ENCODE results near the gene TRAF3IP1. TPM values are rescaled to one million over a fixed set of nuclear protein-coding genes. Genes with fewer than 3 reads are reported as not detected.
"Not testable (repeated sequence)": the region's sequence is repeated elsewhere in the genome, so short reads cannot be mapped to it uniquely, and the experiment has no call there.

TRAF3IP1 gene
- 21.7 TPM for total RNA-seq
- long read RNA-seq, partial matches to known transcripts: 3 of 21 reads
- long read RNA-seq, other reads (novel, unspliced or antisense): 18 of 21 reads

- Histone ChIP-seq H3K4me3 (peak within 1 kb of the TSS; percentile 78), H3K9me3 (no peaks in the 10 kb centered on the region), H3K36me3 (no peaks in the 10 kb centered on the region), H3K27me3 (ENCODE audit: low read depth) (no peaks in the 10 kb centered on the region), H3K4me1 (peaks cover 20% of the 10 kb centered on the region), H3K27ac (peak within 1 kb of the TSS; percentile 61)
- TF ChIP-seq CTCF (IDR thresholded peaks at IDR 0.05): no peak
- intact Hi-C loops (cut with DNase I): no loop called here
- DNase-seq: peak; percentile 96
- ATAC-seq: peak; percentile 98 to 99
These were observed at the start of gene TRAF3IP1 for GRCh38 chr2:238320246-238320647. Gene TRAF3IP1, plus strand, starts transcription at chr2:238320518. Its CDS starts 145 bp downstream, at chr2:238320663.

GRCh38 chr2:238270606-238271005 is 49.7 kb upstream of the TRAF3IP1 start:
- no peak overlapping the region for H3K27ac ChIP-seq
- H3K4me3 ChIP-seq: no peak overlapping the region
- no peak for ATAC-seq
- intact Hi-C loops (cut with DNase I): no loop called here
- peaks cover 7% of the 10 kb centered on the region for H3K4me1 ChIP-seq
- no peak for TF ChIP-seq CTCF (IDR thresholded peaks at IDR 0.05)
- peaks cover 92% of the 10 kb centered on the region for H3K36me3 ChIP-seq
- H3K27me3 ChIP-seq (ENCODE audit: low read depth): no peaks in the 10 kb centered on the region
- DNase-seq: peak; percentile 31
- no peaks in the 10 kb centered on the region for H3K9me3 ChIP-seq

- no peak overlapping the region for H3K27ac ChIP-seq
- intact Hi-C loops (cut with DNase I): no loop called here
- peaks cover 93% of the 10 kb centered on the region for H3K36me3 ChIP-seq
- TF ChIP-seq CTCF (IDR thresholded peaks at IDR 0.05): no peak
- H3K4me3 ChIP-seq: no peak overlapping the region
- DNase-seq (peak; percentile 34), ATAC-seq (no peak)
- H3K27me3 ChIP-seq (ENCODE audit: low read depth): no peaks in the 10 kb centered on the region
- H3K4me1 ChIP-seq: peaks cover 7% of the 10 kb centered on the region
- no peaks in the 10 kb centered on the region for H3K9me3 ChIP-seq
These were observed 49.2 kb upstream of the TRAF3IP1 start for GRCh38 chr2:238271061-238271554.

- peaks cover 93% of the 10 kb centered on the region for H3K36me3 ChIP-seq
- DNase-seq: peak; percentile 5
- H3K27me3 ChIP-seq (ENCODE audit: low read depth); intact Hi-C loops (cut with DNase I); H3K9me3 ChIP-seq; H3K27ac ChIP-seq; H3K4me1 ChIP-seq; ATAC-seq; H3K4me3 ChIP-seq: not testable (repeated sequence)
These were observed 48.6 kb upstream of the TRAF3IP1 start for GRCh38 chr2:238271686-238272085.

- DNase-seq: peak; percentile 16
- intact Hi-C loops (cut with DNase I): no loop called here
These were observed 48.2 kb upstream of the TRAF3IP1 start for GRCh38 chr2:238272156-238272555.

GRCh38 chr2:238273433-238273832 is 46.9 kb upstream of the TRAF3IP1 start:
- H3K27ac ChIP-seq: not testable (repeated sequence)
- peak in 1 of 2 donors; percentile 20 for ATAC-seq

More at GRCh38 chr2:238272156-238272555, 48.2 kb upstream of the TRAF3IP1 start:
- peaks cover 93% of the 10 kb centered on the region for H3K36me3 ChIP-seq
- no peaks in the 10 kb centered on the region for H3K9me3 ChIP-seq
- peaks cover 7% of the 10 kb centered on the region for H3K4me1 ChIP-seq
- ATAC-seq: peak in 1 of 2 donors; percentile 22
- no peak for TF ChIP-seq CTCF (IDR thresholded peaks at IDR 0.05)
- no peak overlapping the region for H3K4me3 ChIP-seq
- no peak overlapping the region for H3K27ac ChIP-seq
- H3K27me3 ChIP-seq (ENCODE audit: low read depth): no peaks in the 10 kb centered on the region

More at GRCh38 chr2:238273433-238273832, 46.9 kb upstream of the TRAF3IP1 start:
- H3K27me3 ChIP-seq (ENCODE audit: low read depth); H3K4me1 ChIP-seq; H3K4me3 ChIP-seq; H3K9me3 ChIP-seq; intact Hi-C loops (cut with DNase I): not testable (repeated sequence)
- DNase-seq: peak; percentile 69
- peaks cover 87% of the 10 kb centered on the region for H3K36me3 ChIP-seq
